Measurements from ENCODE around the gene SCN3B.

The SCN3B gene

GRCh38 chr11:123594188-123594901 is 60.1 kb downstream of the SCN3B start:
- DNase-seq = no peak

- no peak for DNase-seq
Measured at GRCh38 chr11:123593570-123593969, 60.9 kb downstream of the SCN3B start.

- no peak for DNase-seq
Measured at GRCh38 chr11:123590296-123590912, 64.0 kb downstream of the SCN3B start.

GRCh38 chr11:123588864-123589262 is 65.6 kb downstream of the SCN3B start:
- no peak for DNase-seq

- DNase-seq = no peak
Measured at GRCh38 chr11:123588117-123588863, 66.1 kb downstream of the SCN3B start.

- no peak for DNase-seq
Measured at GRCh38 chr11:123587559-123587958, 66.9 kb downstream of the SCN3B start.

GRCh38 chr11:123587044-123587443 is 67.4 kb downstream of the SCN3B start:
- no peak for DNase-seq

GRCh38 chr11:123586568-123586967 is 67.9 kb downstream of the SCN3B start:
- no peak for DNase-seq

- no peak for DNase-seq
Measured at GRCh38 chr11:123585706-123586105, 68.7 kb downstream of the SCN3B start.

GRCh38 chr11:123585206-123585605 is 69.2 kb downstream of the SCN3B start:
- no peak for DNase-seq

GRCh38 chr11:123584737-123585136 is 69.7 kb downstream of the SCN3B start:
- DNase-seq = no peak

- DNase-seq = no peak
Measured at GRCh38 chr11:123584186-123584585, 70.2 kb downstream of the SCN3B start.

GRCh38 chr11:123582992-123583504 is 71.4 kb downstream of the SCN3B start:
- no peak for DNase-seq

GRCh38 chr11:123581651-123582399 is 72.6 kb downstream of the SCN3B start:
- DNase-seq = no peak

- DNase-seq = peak; percentile 65
Measured at GRCh38 chr11:123580557-123581275, 73.7 kb downstream of the SCN3B start.

GRCh38 chr11:123580137-123580536 is 74.3 kb downstream of the SCN3B start:
- no peak for DNase-seq

- DNase-seq = no peak
Measured at GRCh38 chr11:123579482-123579812, 75.0 kb downstream of the SCN3B start.

All from NCI-H1092 (cell line).